Measurements from ENCODE around the gene PRRX1.

The PRRX1 gene

GRCh38 chr1:170664828-170665612, 1.1 kb downstream of the PRRX1 start:
- no peak for DNase-seq

DNA sequence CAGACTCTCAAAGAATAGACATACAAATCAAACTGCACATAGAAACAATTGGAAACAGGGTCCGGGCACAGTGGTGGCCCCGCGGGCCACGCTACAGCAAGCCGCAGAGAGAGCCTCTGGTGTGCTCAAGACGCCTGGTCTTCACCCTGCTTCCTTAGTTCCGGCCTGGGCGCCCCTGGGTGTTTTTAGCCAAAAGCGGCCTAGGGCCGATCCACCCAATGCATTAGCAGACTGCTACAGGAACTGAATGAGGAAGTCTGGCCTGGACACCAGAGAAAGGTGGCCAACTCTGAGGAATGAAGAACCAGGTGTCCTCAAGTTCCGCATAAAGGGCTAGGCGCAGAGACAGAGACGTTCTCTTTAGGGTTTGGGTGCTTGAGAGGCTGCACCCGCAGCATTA, 1.7 kb downstream of the PRRX1 start:
- no peak for DNase-seq

- no peak for DNase-seq
These were observed 2.8 kb downstream of the PRRX1 start for GRCh38 chr1:170666541-170667254.

DNA sequence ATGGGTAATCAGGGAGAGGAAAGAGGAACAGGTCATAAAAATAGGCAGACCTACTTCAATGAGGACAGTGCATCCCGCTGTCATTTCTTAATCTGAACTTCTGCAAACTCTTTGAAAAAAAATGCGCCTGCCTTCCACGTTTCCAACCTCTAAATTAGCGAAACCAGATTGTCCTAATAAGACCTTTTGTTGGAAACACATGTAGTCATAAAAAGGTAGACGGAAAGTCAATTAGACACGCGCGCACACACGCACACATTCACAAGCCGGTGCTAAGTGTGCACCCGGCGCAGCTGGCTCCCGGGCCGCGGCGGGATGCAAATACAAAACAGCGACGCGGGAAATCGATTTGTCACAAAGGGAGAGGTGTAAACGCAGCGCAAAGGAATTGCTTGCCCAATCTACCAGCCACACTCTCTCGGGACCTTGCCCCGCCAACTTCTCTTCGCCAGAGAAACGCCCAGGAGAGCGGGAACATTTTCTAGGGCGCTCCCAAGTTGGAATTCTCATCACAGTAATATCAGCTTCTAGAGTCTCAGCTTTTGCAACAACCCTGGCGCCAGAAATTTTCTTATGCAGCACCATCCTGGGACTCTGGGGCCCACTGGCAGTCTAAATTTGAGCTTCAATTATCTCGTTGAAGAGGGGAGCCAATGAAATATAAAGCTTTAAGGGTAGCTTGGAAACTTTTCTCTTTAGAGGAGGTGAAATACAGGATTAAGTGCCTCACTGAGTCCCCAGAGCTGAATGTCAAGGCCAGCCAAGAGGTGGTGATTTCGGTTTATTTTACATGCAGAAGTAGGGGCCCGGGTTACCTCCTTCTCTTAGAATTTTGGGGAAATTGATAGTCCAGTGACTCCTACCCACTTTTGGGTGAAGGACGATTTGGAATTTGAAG, 4.5 kb downstream of the PRRX1 start:
- DNase-seq = no peak

DNA sequence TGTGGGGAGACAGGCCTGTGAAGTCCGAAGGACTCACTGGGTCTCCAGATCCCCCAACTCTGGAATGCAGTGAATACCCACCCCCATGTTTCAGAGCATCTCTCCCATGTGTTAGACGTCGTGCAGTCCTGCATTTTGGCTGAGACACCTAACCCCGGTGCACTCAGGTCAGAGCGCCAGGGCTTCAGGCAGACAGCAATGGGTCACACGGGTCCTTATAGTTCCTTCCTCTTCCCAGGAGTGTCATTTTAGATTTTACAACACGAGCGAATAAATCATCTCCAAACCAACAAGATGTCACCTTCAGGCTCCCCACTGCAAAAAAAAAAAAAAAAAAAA, 5.1 kb downstream of the PRRX1 start:
- no peak for DNase-seq

DNA sequence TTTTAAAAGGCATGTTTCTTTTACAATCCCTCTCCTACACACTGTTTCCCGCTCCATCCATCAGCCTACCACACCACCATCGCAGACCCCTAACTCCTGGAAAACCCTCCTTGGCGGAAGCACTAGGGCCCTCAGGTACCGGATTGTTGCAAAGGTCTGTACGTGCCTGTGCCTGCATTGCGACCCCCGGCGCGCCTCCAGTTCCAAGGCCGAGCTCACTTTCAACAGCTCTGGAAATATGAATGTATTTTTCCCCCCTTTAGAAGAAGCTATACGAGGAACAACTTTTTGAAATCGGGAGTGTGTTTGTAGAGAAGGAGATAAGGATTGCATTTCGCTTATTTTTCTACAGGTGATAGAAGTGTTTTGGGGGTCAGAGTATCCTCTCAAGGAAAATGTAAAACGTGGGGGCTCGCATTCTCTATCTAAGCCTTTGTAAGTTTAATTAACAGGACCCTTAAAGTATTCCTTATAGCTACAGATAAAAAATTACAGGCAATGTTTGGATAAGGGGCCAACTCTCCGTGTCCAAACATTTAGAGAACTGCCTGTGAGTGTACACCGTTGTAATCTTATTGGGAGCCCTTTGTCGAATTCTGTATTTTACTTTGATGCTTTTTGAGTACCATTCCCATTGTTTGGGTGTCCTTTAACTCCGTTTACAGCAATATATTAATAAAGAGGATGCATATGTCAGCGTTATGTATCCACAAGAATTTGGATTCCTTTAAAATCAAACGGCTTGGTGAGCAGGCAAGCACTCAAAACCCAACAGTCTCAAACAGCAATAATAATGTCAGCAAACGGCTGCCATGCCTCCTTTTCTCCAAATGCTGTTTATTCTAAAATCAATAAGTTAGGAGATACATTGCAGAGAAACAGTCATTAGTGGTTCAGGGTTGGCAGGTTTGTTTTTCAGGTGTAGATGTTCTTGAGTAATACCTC, 5.9 kb downstream of the PRRX1 start:
- no peak for DNase-seq

DNA sequence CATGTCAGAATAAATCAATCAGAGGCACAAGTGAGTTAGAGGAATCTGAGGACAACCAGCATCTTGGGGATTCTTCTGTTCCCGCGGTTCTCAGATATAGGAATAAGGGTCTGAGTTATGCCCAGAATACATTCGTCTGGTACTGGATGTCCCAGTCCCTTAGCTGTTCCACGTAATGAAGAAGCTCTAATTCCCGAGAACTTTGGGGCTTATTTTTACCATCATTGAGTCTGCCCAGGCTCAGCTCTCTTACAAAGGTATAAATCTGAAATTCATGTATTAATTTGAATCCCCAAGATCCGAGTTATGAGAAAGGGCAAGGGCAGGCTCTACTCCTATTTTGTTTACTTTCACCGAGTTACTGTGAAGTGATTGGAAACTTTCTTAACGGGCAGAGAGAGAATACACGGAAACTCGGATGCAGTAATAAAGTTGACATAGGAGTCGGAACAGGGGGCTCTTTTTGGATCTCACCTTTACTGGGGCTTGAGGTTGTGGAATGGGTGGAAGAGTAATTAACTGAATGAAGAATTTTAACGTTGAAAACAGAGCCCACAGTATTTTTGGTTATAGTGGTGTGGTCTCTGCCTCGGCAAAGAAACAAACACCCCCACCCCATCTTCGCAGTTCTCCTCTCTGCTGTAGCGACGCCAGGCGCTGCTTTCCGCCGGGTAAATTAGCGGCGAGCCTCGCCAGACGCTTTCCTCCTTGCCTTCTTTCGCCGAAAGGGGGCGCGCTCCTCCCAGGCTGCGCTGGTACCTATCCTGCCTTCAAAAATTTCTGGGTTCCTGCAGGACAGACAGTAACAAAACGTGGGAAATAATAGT, 7.1 kb downstream of the PRRX1 start:
- no peak for DNase-seq

DNA sequence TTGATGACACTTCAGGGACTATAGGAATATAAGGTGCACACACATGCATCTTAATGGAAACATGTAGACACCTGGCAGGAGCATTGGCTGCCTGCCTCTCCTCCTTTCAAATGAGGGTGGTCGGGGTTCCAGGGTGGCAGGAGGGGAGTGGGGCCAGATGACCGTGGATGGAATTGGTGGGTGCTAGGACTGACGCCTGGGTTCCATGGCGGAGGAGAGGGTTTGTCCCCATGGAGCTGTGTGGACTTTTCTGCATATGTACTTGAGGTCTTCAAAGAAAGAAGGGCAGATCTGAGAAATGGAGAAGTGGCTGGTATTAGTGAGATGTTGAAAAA, 7.7 kb downstream of the PRRX1 start:
- no peak for DNase-seq

DNA sequence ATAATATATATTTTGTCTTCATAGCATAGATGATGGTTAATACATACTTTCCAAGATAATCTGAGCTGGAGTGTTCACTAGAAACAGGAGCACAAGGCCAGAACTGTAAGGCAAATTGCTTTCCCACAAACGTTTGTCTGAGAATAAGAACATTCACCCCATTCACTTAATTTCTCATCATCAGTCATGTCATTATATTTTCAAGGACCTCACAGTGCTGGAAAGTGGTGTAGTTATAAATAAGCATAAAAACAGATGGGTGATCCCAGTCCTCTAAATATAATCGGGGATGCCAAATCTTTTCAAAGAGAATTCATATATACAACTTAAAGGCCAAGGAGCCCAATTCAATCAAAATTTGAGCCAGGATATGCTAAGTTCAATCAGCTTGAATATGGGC, 8.4 kb downstream of the PRRX1 start:
- no peak for DNase-seq

- no peak for DNase-seq
These were observed 10.3 kb downstream of the PRRX1 start for GRCh38 chr1:170674239-170674638.

- DNase-seq = no peak
These were observed 11.1 kb downstream of the PRRX1 start for GRCh38 chr1:170674986-170675385.

GRCh38 chr1:170675865-170676264, 11.9 kb downstream of the PRRX1 start:
- DNase-seq = no peak

GRCh38 chr1:170676628-170677027, 12.7 kb downstream of the PRRX1 start:
- no peak for DNase-seq

- no peak for DNase-seq
These were observed 14.2 kb downstream of the PRRX1 start for GRCh38 chr1:170678027-170678600.

DNA sequence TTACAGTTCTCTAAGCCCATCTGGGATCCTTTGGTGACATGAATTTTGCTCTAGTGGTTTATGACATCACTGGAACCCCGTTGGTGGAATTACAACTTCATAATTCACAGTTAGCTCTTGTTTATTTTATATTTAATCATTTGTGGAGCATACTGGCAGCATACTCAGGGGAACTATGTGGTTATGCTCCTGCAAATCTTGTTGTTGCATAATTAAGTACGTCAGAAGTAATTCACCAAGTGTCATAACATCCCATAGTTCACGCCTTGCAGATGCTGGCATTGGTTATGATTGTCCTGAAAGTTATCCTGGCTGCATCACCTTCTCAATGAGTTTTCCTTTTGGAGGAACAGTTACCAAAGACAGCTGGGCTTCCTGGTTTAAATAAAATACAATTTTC, 16.5 kb downstream of the PRRX1 start:
- no peak for DNase-seq

- DNase-seq = no peak
These were observed 18.2 kb downstream of the PRRX1 start for GRCh38 chr1:170682169-170682568.

- no peak for DNase-seq
These were observed 18.9 kb downstream of the PRRX1 start for GRCh38 chr1:170682809-170683208.

DNA sequence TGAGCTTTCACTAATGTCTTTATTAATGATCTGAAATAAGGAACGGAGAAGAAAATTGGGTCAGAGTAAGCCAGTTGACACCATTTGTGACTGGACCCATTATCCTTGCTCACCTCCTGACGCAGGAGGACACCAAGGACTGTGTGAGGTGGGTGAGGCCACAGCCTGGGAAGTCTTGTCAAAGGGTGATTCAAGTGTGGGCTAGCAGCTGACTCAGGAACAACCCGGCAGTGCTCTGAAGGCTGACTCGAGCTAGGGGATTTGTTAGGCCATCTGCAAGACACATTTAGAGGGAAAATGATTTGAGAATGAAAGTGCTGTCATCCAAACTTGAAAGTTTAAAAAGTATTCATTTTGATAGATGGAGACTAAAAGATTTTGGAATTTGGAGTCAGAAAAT, 21.2 kb downstream of the PRRX1 start:
- no peak for DNase-seq

DNA sequence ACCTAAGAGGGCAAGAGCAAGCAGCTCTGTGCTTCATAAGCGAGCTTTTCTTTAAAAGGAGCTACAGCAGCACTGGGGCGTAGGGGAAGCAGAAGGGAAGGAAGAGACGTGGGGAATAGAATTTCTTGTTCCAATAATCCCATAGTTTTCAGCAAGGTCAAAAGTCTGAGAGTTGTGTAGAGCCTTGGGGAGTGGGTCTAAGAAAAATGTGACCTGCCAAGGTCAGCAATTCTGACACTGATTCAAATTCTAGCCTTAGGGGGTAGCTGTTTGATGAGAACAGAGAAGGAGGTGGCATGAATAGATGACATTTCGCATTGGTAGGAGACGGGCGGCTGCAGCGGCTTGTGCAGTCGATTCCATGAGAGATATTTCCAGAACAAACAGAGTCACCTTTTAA, 22.4 kb downstream of the PRRX1 start:
- no peak for DNase-seq

GRCh38 chr1:170687621-170688020, 23.7 kb downstream of the PRRX1 start:
- no peak for DNase-seq

DNA sequence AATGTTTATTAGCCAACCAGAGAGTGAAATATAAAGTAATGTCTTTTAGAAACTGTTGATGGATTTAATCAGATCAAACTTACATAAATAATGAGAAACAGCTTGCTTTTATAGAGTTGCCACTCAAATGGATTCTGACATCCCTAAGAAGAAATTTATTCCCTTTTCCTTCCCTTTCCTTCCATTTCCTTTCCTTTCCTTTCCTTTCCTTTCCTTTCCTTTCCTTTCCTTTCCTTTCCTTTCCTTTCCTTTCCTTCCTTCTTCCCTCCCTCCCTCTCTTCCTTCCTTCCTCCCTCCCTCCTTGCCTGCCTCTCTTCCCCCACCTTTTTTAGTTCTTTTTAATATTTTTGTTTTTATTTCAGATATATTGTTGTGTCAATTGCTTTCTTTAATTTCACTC, 27.3 kb downstream of the PRRX1 start:
- no peak for DNase-seq

Data from kidney glomerular epithelial cell (primary cell).